Glutamatergic neuron (in vitro differentiated cells): ENCODE results near the gene TAOK3. TPM values are rescaled to one million over a fixed set of nuclear protein-coding genes. Genes with fewer than 3 reads are reported as not detected.

ENCODE experiments used
- DNase-seq: peaks from one replicate; pipeline ENCODE4 v3.0.0; 2022
- H3K27ac Mint-ChIP-seq: one replicate; pipeline ENCODE4 v1.8.0; 2020; ENCODE audit warnings: mild to moderate bottlenecking, mixed read lengths, inconsistent platforms; ENCODE audit not compliant: unreplicated experiment
- H3K27me3 Mint-ChIP-seq: one replicate; pipeline ENCODE4 v1.8.0; 2020; ENCODE audit warnings: mild to moderate bottlenecking, moderate library complexity, mixed read lengths, inconsistent platforms; ENCODE audit not compliant: unreplicated experiment
- H3K36me3 Mint-ChIP-seq: one replicate; pipeline ENCODE4 v1.8.0; 2020; ENCODE audit warnings: mild to moderate bottlenecking, mixed read lengths, inconsistent platforms; ENCODE audit not compliant: unreplicated experiment
- H3K4me1 Mint-ChIP-seq: one replicate; pipeline ENCODE4 v1.8.0; 2020; ENCODE audit warnings: mild to moderate bottlenecking, low read depth, mixed read lengths, inconsistent platforms; ENCODE audit not compliant: unreplicated experiment
- H3K4me3 Mint-ChIP-seq: one replicate; pipeline ENCODE4 v1.8.0; 2020; ENCODE audit warnings: mild to moderate bottlenecking, mixed read lengths, inconsistent platforms; ENCODE audit not compliant: unreplicated experiment
- H3K9me3 Mint-ChIP-seq: one replicate; pipeline ENCODE4 v1.8.0; 2020; ENCODE audit warnings: mild to moderate bottlenecking, moderate library complexity, mixed read lengths, inconsistent platforms; ENCODE audit not compliant: unreplicated experiment
- CTCF ChIP-seq: fragments of 200-600 bp; sonication (generic); IDR thresholded peaks from one replicate; pipeline ENCODE4 v1.5.0; 2021; ENCODE audit not compliant: partially characterized antibody, unreplicated experiment
- total RNA-seq: library from RNA; stranded (reverse); fragmentation: NEBNext Ultra II Directional; extraction: Animal tissue kit (Norgen Biotek cat#: 25700); gene quantifications from one replicate; pipeline ENCODE4 v1.2.1, GENCODE V29; 2021; ENCODE audit not compliant: unreplicated experiment

TAOK3 gene
- total RNA-seq, 1 donor from 2014 or later = 13.1 TPM

- H3K27ac Mint-ChIP-seq = peak overlapping the region; percentile 74
- no peak for TF ChIP-seq CTCF
- H3K4me3 Mint-ChIP-seq = peak overlapping the region; percentile 79
- H3K4me1 Mint-ChIP-seq = peaks cover 4% of the 10 kb centered on the region
- DNase-seq = no peak
- no peaks in the 10 kb centered on the region for H3K36me3 Mint-ChIP-seq
- H3K9me3 Mint-ChIP-seq = peaks cover 2% of the 10 kb centered on the region
- peaks cover 3% of the 10 kb centered on the region for H3K27me3 Mint-ChIP-seq
Observed at GRCh38 chr12:118377021-118377883, 4.5 kb upstream of the TAOK3 start.

GRCh38 chr12:118376089-118377020 is 3.6 kb upstream of the TAOK3 start, which contains the start of gene SUDS3:
SUDS3 (plus strand) TSS chr12:118376555; CDS start chr12:118376692, 137 bp downstream.
- DNase-seq = peak; percentile 94
- Mint-ChIP-seq H3K9me3 (peaks cover 2% of the 10 kb centered on the region), H3K27me3 (peaks cover 3% of the 10 kb centered on the region), H3K27ac (peak within 1 kb of the TSS; percentile 96), H3K4me1 (peaks cover 4% of the 10 kb centered on the region), H3K4me3 (peak within 1 kb of the TSS; percentile 88), H3K36me3 (no peaks in the 10 kb centered on the region)
- peak; percentile 99 for TF ChIP-seq CTCF

- H3K36me3 Mint-ChIP-seq = no peaks in the 10 kb centered on the region
- peaks cover 2% of the 10 kb centered on the region for H3K9me3 Mint-ChIP-seq
- DNase-seq = no peak
- peaks cover 6% of the 10 kb centered on the region for H3K27me3 Mint-ChIP-seq
- H3K27ac Mint-ChIP-seq = no peak overlapping the region
- peaks cover 4% of the 10 kb centered on the region for H3K4me1 Mint-ChIP-seq
- peak overlapping the region; percentile 50 for H3K4me3 Mint-ChIP-seq
- TF ChIP-seq CTCF = no peak
Observed at GRCh38 chr12:118375348-118375747, 2.6 kb upstream of the TAOK3 start.

- H3K36me3 Mint-ChIP-seq = no peaks in the 10 kb centered on the region
- peaks cover 4% of the 10 kb centered on the region for H3K4me1 Mint-ChIP-seq
- H3K27me3 Mint-ChIP-seq = peaks cover 6% of the 10 kb centered on the region
- peak overlapping the region; percentile 22 for H3K27ac Mint-ChIP-seq
- H3K4me3 Mint-ChIP-seq = no peak overlapping the region
- peaks cover 4% of the 10 kb centered on the region for H3K9me3 Mint-ChIP-seq
- no peak for DNase-seq
- no peak for TF ChIP-seq CTCF
Observed at GRCh38 chr12:118374909-118375308, 2.2 kb upstream of the TAOK3 start.
